ENCODE data around the gene UQCC2.

Gene UQCC2

DNA sequence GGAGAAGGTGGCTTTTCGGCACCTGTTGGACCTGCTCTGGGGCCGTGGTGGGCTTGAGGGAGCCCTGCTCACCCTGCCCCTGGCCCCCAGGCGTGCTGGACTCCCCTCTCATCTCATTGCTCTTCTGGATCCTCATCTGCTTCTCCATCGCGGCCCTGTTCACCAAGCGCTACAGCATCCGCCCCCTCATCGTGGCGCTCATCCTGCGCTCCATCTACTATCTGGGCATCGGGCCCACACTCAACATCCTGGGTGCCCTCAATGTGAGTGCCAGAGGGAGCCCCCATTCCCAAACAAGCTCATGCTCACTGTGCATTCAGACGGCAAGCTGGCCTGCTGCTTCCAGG lies 22.4 kb downstream of the UQCC2 start:
- H3K4me3 ChIP-seq (replicated peaks in 1 of 2; ENCODE audit: low read depth in 2 of 2, low read length in 2 of 2) = no peak overlapping the region
- TF ChIP-seq CTCF (IDR thresholded peaks at IDR 0.05; ENCODE audit: low read depth, low read length) = no peak
- no peak for DNase-seq (ENCODE audit: low read depth in 2 of 2)

DNA sequence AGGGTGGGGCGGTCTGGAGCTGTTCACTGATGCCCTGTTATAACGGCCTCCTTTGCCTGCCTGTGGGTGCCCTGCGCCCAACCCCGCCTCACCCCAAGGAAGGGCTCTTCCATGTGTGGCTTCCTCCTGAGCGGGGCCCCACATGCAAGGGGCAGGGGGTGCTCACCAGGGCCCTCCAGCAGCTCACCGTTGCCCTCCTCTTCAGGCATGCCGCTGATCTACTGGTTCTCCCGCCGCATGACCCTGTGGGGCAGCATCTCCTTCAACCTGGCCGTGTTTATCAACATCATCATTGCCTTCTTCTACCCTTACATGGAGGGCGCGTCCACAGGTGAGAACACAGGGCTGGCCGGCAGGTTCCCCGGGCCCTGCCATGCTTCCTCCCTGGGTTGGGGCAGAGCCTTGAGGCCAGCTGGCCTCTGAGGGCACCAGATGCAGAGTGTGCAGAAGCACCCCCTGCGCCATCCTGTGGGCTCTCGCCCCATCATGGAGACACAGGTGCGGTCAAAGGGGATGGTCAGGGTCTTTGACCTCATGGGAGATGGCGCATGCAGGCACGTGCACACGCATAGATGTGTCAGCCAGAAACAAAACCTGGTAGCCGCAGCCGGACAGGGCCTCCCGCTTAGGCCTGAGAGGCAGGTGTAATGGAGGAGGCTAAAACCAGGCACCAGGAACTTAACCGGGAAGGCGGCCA lies 22.9 kb downstream of the UQCC2 start:
- no peak overlapping the region for H3K4me3 ChIP-seq (replicated peaks in 1 of 2; ENCODE audit: low read depth in 2 of 2, low read length in 2 of 2)
- DNase-seq (ENCODE audit: low read depth in 2 of 2) = no peak
- TF ChIP-seq CTCF (IDR thresholded peaks at IDR 0.05; ENCODE audit: low read depth, low read length) = no peak

GRCh38 chr6:33688006-33688405 lies 23.5 kb downstream of the UQCC2 start:
- no peak for DNase-seq (ENCODE audit: low read depth in 2 of 2)
- no peak overlapping the region for H3K4me3 ChIP-seq (replicated peaks in 1 of 2; ENCODE audit: low read depth in 2 of 2, low read length in 2 of 2)
- TF ChIP-seq CTCF (IDR thresholded peaks at IDR 0.05; ENCODE audit: low read depth, low read length) = no peak

GRCh38 chr6:33686981-33687975 lies 24.2 kb downstream of the UQCC2 start:
- no peak overlapping the region for H3K4me3 ChIP-seq (replicated peaks in 1 of 2; ENCODE audit: low read depth in 2 of 2, low read length in 2 of 2)
- no peak for TF ChIP-seq CTCF (IDR thresholded peaks at IDR 0.05; ENCODE audit: low read depth, low read length)
- no peak for DNase-seq (ENCODE audit: low read depth in 2 of 2)

GRCh38 chr6:33686225-33686924 lies 25.1 kb downstream of the UQCC2 start:
- DNase-seq (ENCODE audit: low read depth in 2 of 2) = no peak
- H3K4me3 ChIP-seq (replicated peaks in 1 of 2; ENCODE audit: low read depth in 2 of 2, low read length in 2 of 2) = no peak overlapping the region
- TF ChIP-seq CTCF (IDR thresholded peaks at IDR 0.05; ENCODE audit: low read depth, low read length) = no peak

DNA sequence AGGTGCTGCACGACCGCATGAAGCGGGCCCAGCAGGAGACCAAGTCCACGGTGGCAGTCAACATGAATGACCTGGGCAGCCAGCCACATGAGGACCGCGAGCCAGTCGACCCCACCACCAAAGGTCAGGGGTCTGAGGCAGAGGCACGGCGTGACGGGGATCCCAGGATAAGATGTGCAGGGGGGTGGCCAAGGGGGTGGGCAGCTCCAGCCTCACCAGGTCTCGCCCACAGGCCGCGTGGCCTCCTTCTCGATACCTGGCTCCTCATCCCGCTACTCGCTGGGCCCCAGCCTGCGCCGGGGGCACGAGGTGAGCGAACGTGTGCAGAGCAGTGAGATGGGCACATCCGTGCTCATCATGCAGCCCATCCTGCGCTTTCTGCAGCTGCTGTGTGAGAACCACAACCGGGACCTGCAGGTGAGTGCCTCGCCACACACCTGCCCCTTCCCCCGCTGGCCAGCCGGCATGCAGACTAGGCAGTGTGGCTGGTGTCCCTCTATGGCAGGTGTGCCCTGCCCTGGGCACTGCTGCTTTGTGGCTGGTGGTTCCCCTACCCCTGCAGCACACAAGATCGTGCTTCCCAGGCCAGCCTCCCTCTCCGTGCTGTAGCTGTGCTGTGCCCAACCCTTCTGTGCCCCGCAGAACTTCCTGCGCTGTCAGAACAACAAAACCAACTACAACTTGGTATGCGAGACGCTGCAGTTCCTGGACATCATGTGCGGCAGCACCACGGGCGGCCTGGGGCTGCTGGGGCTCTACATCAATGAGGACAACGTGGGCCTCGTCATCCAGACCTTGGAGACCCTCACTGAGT lies 25.9 kb downstream of the UQCC2 start:
- no peak for TF ChIP-seq CTCF (IDR thresholded peaks at IDR 0.05; ENCODE audit: low read depth, low read length)
- no peak for DNase-seq (ENCODE audit: low read depth in 2 of 2)
- H3K4me3 ChIP-seq (replicated peaks in 1 of 2; ENCODE audit: low read depth in 2 of 2, low read length in 2 of 2) = no peak overlapping the region

All from cardiac fibroblast (primary cell).